Dedifferentiated amniotic fluid mesenchymal stem cell (primary cell): ENCODE results near the gene DHRS7C.

Experiments used
- DNase-seq: peaks from one replicate; pipeline ENCODE4 v3.0.0-alpha.2; 2016; ENCODE audit errors: extremely low spot score

DHRS7C gene, protein sequence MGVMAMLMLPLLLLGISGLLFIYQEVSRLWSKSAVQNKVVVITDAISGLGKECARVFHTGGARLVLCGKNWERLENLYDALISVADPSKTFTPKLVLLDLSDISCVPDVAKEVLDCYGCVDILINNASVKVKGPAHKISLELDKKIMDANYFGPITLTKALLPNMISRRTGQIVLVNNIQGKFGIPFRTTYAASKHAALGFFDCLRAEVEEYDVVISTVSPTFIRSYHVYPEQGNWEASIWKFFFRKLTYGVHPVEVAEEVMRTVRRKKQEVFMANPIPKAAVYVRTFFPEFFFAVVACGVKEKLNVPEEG

DNA sequence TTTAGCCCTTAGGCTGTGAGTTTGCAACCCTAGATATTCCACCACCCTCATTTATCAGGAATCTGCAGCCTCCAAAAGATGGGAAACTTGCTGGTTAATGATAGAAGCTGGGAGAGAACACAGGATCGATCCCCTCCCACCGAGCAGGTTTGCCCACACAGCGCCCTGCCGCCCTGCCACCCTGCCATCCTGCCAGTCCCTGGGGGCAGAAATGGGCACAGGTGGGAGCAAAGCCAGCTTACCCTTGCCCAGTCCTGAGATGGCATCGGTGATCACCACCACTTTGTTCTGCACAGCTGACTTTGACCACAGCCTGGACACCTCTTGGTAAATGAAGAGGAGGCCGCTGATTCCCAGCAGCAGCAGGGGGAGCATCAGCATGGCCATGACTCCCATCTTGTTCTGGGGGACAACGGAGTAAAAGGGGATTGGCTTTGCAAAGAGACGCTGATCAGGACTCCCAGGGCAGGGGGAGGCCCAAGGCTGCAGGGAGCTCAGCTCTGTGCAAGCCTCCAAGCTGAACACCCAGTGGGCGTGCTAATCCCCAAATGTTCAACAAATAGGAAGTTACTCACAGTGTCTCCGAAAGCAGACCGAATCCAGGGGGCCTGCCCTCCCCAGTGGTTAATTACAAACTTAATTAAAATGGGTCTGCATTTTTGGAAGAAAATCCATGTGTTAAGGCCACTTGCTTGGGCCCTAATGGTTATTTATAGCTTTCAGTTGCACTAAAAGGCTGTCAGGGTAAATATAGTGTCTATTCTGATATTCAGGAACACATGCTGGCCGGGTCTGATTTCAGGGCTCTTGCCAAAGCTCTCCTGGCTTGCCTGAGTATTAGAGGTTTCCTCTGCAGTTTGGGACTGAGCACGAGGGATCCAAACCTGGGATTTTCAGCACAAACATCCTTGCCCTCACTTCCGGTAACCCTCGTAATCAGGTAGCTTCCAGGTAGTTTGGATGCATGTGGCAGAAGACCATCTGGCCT lies at the start of gene DHRS7C:
TSS of gene DHRS7C (minus strand) at position 704 of the 988 bp plus-strand sequence. CDS start at position 396, 308 bp downstream.
- no peak for DNase-seq

DNA sequence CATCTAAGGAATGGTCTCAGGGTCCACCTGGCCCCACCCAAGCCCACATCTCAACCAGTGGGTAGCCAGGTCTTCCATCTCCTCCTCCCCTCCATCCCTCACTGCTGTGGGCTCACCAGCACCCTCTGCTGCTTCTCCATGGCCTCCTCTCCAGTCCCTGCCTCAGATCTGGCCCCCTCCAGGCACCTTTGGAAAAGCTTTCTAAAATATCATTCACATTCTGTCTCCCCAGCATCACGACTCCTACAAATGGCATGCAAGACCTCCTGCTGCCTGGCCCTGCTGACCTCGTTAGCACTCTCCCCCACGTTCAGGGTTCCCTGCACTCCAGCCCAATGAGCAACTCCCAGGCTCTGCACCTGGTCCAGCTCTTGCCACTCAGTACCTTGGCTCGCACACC lies 48.0 kb upstream of the DHRS7C start:
- no peak for DNase-seq

DNA sequence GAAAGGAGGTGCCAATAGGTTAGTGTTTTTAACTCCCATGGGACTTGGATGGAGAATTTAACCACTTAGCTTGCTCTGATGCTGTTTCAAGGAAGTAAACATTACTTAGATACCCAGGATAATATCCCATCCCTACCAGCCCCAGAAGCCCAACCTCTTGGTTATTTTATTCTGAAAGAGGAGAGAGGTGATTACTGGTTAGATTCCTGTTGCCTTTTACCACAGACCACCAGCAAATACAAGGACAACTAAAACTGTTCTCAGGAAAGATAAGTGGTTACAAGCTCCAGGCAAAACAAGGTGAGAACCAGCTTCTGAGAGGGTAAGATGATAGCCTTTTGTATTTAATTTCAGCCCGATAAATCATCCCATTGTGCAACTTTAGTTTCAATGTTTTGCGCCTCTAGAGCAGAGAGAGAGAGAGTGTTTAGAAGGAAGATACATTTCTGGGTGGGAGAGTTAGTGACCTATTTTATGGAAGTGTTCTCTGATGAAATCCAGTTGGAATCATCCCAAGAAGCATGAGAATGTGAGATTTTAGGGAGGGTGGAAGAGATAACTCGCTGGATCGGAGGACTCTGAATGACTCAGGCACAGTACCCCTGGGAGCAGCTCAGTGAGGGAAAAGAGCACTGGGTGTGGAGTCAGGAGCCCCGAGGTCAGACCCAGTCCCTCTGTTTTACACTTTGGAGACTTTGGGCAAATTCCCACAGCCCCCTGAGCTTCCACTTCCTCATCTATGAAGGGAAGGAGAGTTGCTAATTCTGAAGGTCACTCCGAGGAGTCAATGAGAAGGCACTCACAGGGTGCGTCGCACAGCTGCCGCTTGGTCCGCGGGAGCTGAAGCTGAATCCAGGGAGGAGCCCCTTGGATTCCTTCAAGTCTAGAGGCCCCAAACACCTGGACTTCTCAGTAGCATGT lies 46.4 kb upstream of the DHRS7C start:
- DNase-seq, result no peak

DNA sequence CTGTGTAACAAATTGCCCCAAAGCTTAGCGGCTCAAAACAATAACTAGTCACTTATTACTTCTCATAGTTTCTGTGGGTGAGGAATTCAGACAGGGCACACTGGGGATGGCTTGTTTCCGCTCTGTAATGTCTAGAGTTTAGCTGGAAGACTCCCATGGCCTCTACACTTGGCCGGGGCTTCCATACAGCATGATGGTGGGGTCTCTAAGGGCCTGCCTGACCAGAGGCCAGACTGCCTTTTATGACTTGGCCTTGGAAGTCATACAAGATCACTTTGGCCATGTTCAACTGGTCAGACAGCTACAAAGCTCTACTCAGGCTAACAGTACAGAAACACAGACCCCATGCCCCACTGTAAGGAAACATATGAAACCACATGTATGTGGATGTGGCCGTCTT lies 42.5 kb upstream of the DHRS7C start:
- no peak for DNase-seq

DNA sequence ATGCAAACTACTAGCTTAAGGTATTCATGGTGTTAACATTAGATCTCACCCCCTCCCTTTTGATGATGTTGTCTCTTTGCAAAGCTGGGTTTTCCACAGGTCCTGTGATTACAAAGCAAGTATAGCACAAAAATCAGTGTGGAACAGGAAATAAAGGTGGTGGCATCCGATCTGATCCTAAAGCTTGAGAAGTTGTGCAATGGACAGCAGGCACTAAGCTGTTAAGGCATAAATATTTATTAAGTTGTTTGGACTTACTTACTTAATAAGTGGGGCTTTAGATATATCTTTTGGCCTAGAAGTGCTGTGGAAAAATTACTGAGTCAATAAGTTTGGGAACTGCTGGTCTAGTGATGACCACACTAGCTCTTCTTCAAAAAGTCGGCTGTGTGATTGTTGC lies 39.3 kb upstream of the DHRS7C start:
- DNase-seq, result no peak

DNA sequence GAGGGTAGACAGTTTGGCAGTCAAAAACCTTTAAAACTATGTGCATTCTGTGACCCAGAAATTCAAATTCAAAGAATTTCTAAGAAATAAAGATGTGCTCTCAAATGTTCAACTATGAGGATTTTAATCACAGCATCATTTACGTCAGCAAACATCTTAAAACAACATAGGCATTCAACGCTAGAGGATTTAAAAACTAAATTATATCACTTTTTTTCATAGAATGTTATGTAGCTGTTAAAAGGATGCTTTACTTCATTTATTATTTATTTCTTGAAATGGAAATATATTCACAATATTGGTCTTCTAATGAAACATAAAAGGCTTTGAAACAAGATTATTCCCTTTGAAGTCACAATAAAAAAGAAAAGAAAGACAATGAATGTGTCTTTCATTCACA lies 38.0 kb upstream of the DHRS7C start:
- no peak for DNase-seq

DNA sequence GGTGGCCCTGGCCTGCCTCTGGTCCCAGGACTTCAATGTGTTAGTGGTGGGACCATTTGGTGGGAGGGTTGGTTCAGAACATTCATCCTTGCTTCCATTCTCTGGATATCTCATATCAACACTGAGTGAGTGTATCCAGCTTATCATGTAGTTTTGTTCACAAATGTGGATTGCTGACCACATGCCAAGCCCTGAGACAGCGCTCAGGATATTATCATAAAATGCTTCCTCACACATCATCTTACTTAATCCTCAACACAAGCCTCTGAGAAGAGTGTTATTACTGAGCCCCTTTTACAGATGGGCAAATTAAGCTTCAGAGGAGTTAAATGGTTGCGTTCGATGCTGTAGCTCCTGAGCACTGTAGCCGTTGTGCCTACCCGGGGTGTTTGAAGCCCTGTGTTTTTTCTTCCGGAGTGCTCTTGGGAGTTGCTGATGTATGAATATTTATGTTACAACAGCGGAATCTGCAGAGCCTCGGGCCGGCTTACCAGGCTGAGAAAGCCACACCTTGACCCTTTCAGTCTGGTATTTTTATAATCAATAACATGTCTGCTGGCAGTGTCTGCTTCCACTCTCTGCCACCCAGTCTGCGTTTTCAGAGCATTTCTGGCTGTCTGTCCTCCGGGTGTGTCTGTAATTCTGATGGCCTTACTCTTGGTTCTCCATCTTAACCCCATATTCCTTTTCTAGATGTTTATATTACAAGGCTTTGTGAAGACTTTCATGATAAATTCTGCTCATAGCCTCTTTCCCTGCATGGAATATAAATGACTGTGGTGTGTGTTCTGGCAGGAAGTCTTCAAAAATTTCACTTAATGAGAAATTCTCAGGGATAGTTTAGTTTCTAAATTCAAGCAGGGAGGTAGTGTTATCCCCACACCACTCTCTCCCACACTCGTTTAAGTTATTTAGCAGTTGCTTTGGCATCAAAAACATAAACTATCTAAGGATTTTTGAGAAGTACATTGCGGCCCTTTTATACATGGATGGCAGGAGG lies 37.2 kb upstream of the DHRS7C start:
- no peak for DNase-seq

DNA sequence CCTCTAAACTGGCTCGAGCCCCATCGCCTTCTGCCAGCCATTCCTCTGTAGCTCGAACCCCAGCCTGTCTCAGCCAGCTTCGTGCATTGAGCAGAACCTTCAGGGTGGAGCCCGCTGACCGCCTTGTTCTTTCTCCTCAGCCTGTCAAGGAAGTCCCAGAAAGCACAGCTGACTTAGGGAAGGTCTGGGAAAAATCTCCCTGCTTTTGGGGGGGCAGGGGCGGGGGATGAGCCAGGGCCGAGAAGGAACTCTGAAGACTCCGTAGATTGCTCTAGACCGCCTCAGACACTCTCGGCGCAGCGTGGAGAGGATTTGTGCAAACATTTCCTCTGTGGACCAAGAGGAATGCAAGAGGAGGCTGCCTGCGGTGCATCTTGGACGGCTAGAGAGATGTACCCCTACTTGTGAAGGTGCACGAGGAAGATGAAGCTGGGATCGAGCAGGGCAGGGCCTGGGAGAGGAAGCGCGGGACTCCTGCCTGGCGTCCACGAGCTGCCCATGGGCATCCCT lies 34.3 kb upstream of the DHRS7C start, which contains the start of gene GLP2R:
TSS of gene GLP2R (plus strand) at position 284 of the 510 bp plus-strand sequence. CDS start at position 424, 140 bp downstream.
- no peak for DNase-seq

DNA sequence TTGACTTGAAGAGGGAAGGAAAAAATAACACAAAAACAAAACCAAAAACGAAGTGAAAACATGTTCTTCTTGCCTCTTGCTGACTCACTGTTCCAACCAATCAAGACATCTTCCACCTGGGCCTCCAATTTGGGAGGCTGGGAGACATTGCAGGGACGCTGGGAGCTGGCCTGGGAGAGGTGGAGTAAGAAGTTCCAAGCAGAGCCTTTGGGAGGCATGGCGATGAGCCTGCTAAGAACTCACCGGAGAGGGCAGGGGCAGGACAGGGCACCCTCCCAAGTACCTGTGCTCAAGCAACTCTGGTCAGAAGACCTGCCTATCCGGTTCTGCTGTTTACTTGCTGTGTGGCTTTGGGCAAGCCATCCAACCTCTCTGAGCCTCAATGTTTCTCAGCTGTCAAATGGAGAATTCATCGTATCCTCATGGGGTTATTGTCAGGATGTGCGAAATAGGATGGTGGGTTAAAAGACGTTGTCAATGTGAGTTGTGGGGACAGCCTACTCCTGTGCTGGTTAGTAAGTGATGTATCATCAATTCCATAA lies 33.5 kb upstream of the DHRS7C start:
- no peak for DNase-seq

DNA sequence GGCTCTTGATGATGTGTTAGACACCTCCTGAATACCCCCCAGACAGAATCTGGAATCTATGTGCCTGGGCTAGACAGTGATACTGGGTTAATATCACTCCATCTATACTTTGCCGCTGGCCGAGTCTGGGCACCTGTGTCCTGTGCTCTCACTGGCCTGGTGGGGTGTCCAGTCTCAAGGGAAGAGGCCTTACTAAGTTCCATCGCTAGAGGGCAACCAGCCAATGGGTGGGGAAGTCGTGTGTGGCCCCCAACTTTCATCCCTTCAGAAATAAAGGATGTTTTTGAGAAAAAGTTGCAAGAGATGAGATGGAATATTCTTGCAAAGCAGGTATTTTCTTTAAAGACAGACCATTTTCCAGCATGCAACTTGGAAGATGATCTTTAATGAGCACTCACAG lies 32.7 kb upstream of the DHRS7C start:
- DNase-seq, result no peak

DNA sequence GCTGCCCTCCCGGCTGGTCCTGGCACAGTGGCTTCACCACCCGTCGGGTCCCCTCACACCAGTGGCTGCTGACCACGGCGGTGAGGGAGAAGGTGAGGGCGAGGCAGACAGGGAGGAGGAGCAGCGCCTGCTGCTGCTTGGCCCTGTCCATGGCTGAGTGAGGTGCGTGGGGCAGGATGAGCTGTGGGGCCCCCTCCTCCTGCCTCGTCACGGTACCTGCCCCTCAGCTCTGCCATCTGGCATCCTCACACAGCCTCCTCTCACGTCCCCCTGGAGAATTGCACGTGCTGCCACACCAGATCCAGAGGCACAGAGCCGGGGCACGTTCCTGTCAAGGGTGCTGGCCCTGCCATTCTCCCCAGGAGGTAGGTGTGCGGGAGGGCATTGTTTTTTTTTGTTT lies 30.5 kb upstream of the DHRS7C start, which contains the start of gene GSG1L2:
TSS of gene GSG1L2 (minus strand) at position 159 of the 400 bp plus-strand sequence. CDS start at position 151, 8 bp downstream.
- no peak for DNase-seq

DNA sequence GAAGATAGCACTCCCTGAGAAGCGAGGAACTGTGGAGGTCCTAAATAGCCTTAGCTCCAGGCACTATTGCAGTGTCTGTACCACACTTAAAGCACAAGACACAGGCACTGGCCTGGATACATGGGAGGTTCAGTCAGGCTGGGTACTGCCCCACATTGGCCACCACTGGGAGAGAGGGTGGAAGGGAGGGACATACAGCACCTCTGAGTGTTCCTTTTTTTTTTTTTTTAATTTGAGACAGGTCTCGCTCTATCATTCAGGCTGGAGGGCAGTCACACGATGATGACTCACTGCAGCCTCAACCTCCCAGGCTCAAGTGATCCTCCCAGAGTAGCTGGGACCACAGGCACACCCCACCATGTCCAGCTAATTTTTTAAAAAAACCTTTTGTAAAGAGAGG lies 29.1 kb upstream of the DHRS7C start:
- DNase-seq, result no peak

DNA sequence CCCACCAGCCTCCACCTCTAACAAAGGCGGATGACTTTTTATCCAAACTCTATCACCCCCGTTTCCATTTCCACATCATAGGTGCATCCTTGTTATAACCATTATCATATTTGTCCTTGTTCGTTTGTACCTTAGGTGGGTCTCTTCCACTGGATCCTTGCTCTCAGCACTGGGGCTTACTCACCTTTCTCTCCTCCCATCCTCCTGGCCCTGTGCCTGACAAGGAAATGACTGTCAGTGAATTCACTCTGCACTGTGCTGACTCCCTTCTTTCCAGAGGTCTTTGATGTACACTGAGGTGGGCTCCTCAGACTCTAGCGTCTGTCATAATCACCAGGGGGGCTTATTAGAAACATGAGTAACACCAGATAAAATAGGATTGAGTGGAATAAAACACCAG lies 27.4 kb upstream of the DHRS7C start:
- no peak for DNase-seq

DNA sequence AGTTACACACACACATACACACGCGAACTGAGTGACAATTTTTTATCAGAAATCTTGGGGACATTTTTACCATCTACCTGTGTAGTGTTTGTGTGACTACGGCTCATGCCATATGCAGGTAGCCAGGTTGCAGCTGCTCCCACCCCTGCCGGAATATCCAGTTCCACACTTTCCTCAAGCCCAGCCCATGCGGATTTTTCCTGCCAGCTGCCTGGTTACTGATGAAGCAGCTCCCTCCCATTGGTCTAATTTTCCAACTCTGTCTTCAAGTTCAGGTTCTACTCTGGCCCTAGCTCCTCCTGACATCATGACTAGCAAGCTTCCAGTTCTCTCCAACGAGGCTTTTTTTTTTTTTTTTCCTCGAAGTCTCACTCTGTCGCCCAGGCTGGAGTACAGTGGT lies 25.7 kb upstream of the DHRS7C start:
- no peak for DNase-seq

DNA sequence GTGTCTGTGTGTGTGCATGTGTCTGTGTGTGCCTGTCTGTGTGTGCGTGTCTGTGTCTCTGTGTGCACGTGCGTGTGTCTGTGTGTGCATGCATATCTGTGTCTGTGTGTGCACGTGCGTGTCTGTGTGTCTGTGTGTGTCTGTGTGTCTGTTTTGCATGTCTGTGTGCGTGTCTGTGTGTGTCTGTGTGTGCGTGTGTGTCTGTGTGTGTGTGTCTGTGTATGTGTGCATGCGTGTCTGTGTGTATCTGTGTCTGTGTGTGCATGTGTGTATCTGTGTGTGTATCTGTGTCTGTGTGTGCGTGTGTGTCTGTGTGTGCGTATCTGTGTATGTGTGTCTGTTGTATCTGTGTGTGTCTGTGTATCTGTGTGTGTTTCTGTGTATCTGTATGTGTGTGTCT lies 25.1 kb upstream of the DHRS7C start:
- no peak for DNase-seq

DNA sequence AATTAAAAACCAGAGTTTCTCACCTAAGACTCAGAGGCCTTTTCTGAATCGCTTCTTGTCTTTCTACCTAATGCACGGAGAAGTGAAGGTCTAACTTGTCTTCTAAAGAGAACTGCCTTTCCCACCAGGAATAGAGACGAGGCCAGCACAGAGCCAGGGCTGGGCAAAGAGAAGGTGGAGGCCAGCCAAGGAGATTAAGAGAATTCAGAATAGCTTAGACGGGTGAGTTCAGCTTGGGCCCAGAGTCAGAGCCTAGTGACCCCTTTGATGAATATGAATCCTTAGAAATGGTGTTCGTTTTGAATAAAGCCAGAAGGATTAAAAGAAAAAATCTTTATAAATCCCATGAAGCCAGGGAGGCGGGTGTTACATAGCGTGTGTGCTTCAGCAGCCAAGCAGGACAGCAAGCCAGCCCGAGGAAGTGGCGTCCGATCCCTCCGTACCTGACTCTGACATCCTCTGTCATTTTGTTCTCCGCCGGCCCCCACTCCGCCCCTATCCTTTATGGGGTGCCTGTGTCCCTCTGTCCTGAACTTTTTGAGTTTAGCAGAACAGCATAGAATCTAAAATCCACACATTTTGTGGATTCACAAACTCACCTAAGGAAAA lies 23.0 kb upstream of the DHRS7C start:
- no peak for DNase-seq

DNA sequence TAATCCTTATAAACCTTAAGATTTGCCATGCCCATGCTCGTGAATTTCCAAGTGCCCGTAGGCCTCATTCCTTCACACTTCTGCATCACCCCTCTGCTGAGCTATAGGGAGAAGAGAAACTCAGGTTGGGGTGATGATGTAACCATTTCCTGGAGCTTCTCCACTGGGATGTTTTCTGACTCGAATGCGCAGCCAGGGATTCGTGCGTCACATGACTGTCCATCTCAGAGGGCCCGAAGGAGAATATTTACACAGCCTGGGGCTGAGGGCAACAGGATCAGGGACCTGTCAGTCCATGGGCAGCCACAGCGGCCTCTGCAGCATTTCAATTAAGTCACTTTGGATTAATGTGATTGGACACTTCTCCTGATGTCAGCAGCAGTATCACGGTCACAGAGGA lies 21.8 kb upstream of the DHRS7C start:
- DNase-seq, result no peak

DNA sequence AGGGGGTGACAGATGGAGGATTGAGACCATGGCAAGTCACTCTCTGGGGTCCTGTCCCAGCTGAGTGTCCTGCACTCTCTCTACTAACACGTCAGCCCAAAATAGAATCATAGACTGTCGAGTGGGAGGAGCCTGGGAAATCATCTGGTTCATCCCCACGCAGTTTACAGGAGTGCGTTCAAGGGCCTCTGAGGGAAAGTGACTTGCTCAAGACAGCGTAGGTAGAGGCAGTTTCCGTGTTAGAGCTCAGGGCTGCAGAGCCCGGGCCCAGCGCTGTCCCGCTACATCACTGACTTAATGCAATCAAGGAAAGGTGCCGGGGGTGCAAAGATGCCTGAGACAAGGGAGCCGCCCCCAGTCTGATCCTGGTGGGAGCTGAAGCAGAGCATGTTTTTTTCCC lies 20.1 kb upstream of the DHRS7C start:
- no peak for DNase-seq

DNA sequence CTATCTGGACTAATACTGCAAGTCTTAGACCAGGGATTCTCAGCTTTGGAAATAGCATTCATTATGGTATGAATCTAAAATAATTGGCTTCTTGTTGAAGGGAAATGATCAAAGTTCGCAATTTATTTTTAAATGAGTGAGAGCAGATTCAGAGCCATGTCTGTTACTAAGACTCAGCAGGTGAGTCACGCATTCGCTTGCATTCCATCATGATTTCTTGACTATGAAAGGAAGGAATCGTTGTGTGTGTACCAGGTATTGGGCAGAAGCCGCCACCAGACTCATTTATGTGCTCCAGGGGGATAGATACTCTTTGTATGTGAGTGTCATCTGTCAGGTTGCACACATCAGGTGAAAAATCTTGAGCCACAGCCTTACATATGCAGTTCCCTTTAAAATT lies 19.7 kb upstream of the DHRS7C start:
- no peak for DNase-seq
